ENCODE data around the gene GAGE13. TPM values are rescaled to one million over a fixed set of nuclear protein-coding genes. Genes with fewer than 3 reads are reported as not detected.

The GAGE13 gene
- total and polyA plus RNA-seq, 2 of the 8 experiments (the other 6 are each of a cell fraction or from before 2014, with no cell fraction given) = not detected

GRCh38 chrX:49286581-49286980, 44.8 kb upstream of the GAGE13 start:
- no peak overlapping the region for H2BK5ac ChIP-seq (ENCODE audit: low read depth, low read length)
- no peak overlapping the region for H4K5ac ChIP-seq (ENCODE audit: insufficient read length, low read depth, low read length)
- H3K14ac ChIP-seq (ENCODE audit: insufficient read length) = no peak overlapping the region
- H3K23ac ChIP-seq (ENCODE audit: insufficient read length) = no peak overlapping the region
- no peaks in the 10 kb centered on the region for H4K20me1 ChIP-seq (replicated peaks in 1 of 2; ENCODE audit: control insufficient read depth in 1 of 2, insufficient read depth in 2 of 2, low read length in 2 of 2)
- no peak overlapping the region for H2AK5ac ChIP-seq (ENCODE audit: low read depth, low read length)
- no peaks in the 10 kb centered on the region; a peak in 1 of 7 replicates for H3K4me1 ChIP-seq (replicated peaks in 1 of 4; ENCODE audit: control insufficient read depth in 3 of 4, insufficient read depth in 4 of 4, low read length in 3 of 4)
- no peak overlapping the region for H3K56ac ChIP-seq (replicated peaks; ENCODE audit: insufficient read length, low read depth, low read length)
- FAIRE-seq (no peak), DNase-seq (ENCODE audit: low read depth in 1 of 2, low spot score in 2 of 2) (no peak)
- no peak overlapping the region for H3K18ac ChIP-seq (ENCODE audit: extremely low read depth, low read length)
- 89% methylated on average over 4 of the region's 4 CpGs; no CpG with 5 or more reads in 1 of the 2 experiments for WGBS, 2 experiments (ENCODE audit: extremely low coverage in 1 of 2, insufficient coverage in 1 of 2, insufficient read length in 1 of 2, insufficient replicate concordance in 2 of 2, low coverage in 1 of 2, low lambda C conversion rate in 2 of 2, missing lambda C conversion rate in 1 of 2)
- no peak overlapping the region for H3K4ac ChIP-seq (replicated peaks; ENCODE audit: insufficient read length, low read depth, low read length)
- no peak overlapping the region for H2BK20ac ChIP-seq (ENCODE audit: low read length)
- no peaks in the 10 kb centered on the region for H3K9me3 ChIP-seq (ENCODE audit: insufficient read depth in 2 of 2, low read depth in 1 of 2, low read length in 1 of 2)
- H3K79me2 ChIP-seq (ENCODE audit: control insufficient read depth in 1 of 2, insufficient read depth in 2 of 2, low read length in 2 of 2) = no peaks in the 10 kb centered on the region
- ChIA-PET CTCF (ENCODE audit: partially characterized antibody) (interaction anchor here (0.5 to 1.4 kb wide), 2 partner anchors 94 to 1150 kb away, joined by 3 to 5 read pairs; no protein-coding TSS in a partner anchor), POLR2A (ENCODE audit: partially characterized antibody) (interaction anchor here (0.9 to 2.1 kb wide), 3 partner anchors 10 to 28 kb away, joined by 3 to 8 read pairs (median 7); partner anchors contain the start of gene PPP1R3F)
- H4K8ac ChIP-seq (ENCODE audit: extremely low read depth, insufficient read depth, low read length) = no peak overlapping the region
- H2BK120ac ChIP-seq (replicated peaks; ENCODE audit: low read depth, low read length) = no peak overlapping the region
- no peak overlapping the region for H3K27ac ChIP-seq (ENCODE audit: low read depth, low read length)
- no peaks in the 10 kb centered on the region for H3K79me1 ChIP-seq (ENCODE audit: low read depth, low read length)
- no peaks in the 10 kb centered on the region for H3K27me3 ChIP-seq (replicated peaks in 1 of 4; ENCODE audit: control insufficient read depth in 3 of 4, extremely low read depth in 1 of 4, insufficient read depth in 3 of 4, low read length in 3 of 4)
- no peak overlapping the region for H3K9ac ChIP-seq (replicated peaks in 1 of 4; ENCODE audit: extremely low read depth in 1 of 4, low read depth in 3 of 4, low read length in 3 of 4)
- no peak overlapping the region for H2AFZ ChIP-seq (ENCODE audit: low read length)
- H2BK12ac ChIP-seq (ENCODE audit: low read depth, low read length) = no peak overlapping the region
- no peak overlapping the region for H3K4me3 ChIP-seq (ENCODE audit: extremely low read depth in 1 of 4, insufficient read depth in 2 of 4, low read depth in 3 of 4, low read length in 4 of 4)
- no peak overlapping the region for H2BK15ac ChIP-seq (ENCODE audit: low read length)
- no peak overlapping the region for H4K91ac ChIP-seq (replicated peaks; ENCODE audit: insufficient read length, low read length)
- no peak overlapping the region for H3K4me2 ChIP-seq (ENCODE audit: insufficient read depth in 1 of 2, low read depth in 2 of 2, low read length in 2 of 2)
- H3K23me2 ChIP-seq (ENCODE audit: low read depth, low read length) = no peaks in the 10 kb centered on the region
- H3K36me3 ChIP-seq (ENCODE audit: control insufficient read depth in 2 of 4, insufficient read depth in 4 of 4, low read length in 3 of 4) = no peaks in the 10 kb centered on the region
- TF ChIP-seq POLR2AphosphoS5 (IDR thresholded peaks at IDR 0.05; ENCODE audit: low read depth, low read length) = no peak
- TF ChIP-seq SP2 (IDR thresholded peaks at IDR 0.05; ENCODE audit: low read length) = no peak
- no peak for TF ChIP-seq POLR2A (IDR thresholded peaks at IDR 0.05; ENCODE audit: control extremely low read depth in 1 of 2, low read depth in 2 of 2, low read length in 2 of 2)
- TF ChIP-seq, protein P1, sequence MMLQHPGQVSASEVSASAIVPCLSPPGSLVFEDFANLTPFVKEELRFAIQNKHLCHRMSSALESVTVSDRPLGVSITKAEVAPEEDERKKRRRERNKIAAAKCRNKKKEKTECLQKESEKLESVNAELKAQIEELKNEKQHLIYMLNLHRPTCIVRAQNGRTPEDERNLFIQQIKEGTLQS (IDR thresholded peaks at IDR 0.05; ENCODE audit: insufficient read depth, low read depth, low read length) = no peak
- no peak for TF ChIP-seq SUZ12 (IDR thresholded peaks at IDR 0.05; ENCODE audit: low read length)
- TF ChIP-seq, protein P2, sequence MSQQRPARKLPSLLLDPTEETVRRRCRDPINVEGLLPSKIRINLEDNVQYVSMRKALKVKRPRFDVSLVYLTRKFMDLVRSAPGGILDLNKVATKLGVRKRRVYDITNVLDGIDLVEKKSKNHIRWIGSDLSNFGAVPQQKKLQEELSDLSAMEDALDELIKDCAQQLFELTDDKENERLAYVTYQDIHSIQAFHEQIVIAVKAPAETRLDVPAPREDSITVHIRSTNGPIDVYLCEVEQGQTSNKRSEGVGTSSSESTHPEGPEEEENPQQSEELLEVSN (IDR thresholded peaks at IDR 0.05) = no peak
- TF ChIP-seq TBP (IDR thresholded peaks at IDR 0.05; ENCODE audit: low read depth, low read length) = no peak
- TF ChIP-seq TCF12 (IDR thresholded peaks at IDR 0.05; ENCODE audit: low read depth, low read length) = no peak
- TF ChIP-seq CHD2 (IDR thresholded peaks at IDR 0.05; ENCODE audit: low read length) = no peak
- no peak for TF ChIP-seq GTF2F1 (IDR thresholded peaks at IDR 0.05; ENCODE audit: borderline replicate concordance, low read depth, low read length)
- no peak for TF ChIP-seq POU5F1 (IDR thresholded peaks at IDR 0.05; ENCODE audit: low read depth, low read length)
- TF ChIP-seq ASH2L (IDR thresholded peaks at IDR 0.05; ENCODE audit: low read length) = no peak
- no peak for TF ChIP-seq HDAC6 (IDR thresholded peaks at IDR 0.05; ENCODE audit: low read depth, low read length)
- no peak for TF ChIP-seq CREB1 (IDR thresholded peaks at IDR 0.05)
- TF ChIP-seq FOSL1 (IDR thresholded peaks at IDR 0.05; ENCODE audit: insufficient read depth, low read depth, low read length) = no peak
